Amniotic epithelial cell (primary cell): Measurements from ENCODE around the gene UBASH3A.

Experiments
- DNase-seq: peaks from one replicate; pipeline ENCODE4 v3.0.0-alpha.2; 2010; ENCODE audit warnings: low read depth

UBASH3A gene

DNA sequence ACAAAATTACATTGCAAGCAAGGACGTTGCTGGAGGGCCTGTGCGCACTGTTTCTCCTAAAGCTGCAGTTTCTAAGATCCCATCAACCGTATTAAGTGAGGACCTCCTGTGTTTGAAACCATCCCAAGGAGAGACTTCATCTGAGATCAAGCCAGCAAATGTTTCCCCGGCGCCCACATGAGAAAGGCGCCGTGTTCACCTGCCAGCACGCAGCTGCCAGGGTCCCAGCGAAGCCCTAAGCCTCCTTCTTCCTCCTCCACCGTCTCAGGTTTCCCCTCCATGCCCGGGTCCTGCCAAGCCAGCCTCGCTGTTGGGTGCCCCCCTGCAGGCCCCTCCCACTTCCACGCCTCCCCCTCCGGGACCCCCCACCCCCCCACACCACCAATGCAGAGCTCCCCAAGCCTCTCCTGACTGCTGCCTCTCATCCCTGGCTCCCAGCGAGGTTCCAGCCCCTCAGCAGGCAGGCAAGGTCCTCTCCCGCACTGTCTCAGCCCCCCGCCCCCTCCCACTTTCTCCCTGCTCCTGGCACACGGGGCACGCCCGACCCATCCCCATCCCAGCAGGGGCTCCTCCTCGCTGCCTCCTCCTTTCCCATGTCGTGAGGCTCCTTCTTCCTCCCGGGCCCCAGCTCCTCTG, 28.7 kb upstream of the UBASH3A start:
- no peak for DNase-seq

DNA sequence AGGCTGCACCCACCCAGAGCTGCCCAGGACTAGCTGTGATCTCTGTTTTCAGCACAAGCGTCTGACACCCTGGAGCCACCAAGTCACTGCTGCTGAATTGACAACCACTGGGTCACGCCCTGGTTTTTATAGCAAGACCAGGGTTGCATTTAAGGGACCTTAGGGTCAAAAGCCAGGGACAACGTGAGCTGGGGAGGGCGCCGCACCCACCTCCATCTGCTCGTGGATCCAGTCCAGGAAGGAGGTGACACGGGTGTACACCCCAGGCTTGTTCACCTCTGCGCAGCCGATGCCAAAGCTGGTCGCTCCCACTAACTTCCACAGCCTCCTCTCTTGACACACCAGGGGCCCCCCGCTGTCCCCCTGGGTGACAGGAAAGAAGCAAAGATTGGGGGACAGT, 28.2 kb upstream of the UBASH3A start:
- no peak for DNase-seq

DNA sequence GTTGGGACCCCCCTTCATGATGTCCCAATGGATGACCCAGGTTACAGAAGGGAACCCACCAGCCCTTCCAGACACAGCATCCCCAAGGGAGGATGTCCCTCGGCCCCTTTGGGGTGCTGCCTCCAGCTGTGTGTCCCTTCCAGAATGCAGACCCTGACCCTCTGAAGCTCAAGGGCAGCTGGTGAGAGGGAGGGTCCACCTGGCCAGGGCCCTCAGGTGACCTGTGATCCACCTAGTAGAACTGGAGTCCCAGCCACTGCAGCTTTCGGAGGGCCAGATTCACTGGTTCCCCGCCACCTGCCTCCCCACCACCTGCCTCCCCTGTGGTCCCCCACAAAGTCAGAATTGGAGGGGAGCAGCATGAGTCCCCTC, 27.8 kb upstream of the UBASH3A start:
- no peak for DNase-seq

DNA sequence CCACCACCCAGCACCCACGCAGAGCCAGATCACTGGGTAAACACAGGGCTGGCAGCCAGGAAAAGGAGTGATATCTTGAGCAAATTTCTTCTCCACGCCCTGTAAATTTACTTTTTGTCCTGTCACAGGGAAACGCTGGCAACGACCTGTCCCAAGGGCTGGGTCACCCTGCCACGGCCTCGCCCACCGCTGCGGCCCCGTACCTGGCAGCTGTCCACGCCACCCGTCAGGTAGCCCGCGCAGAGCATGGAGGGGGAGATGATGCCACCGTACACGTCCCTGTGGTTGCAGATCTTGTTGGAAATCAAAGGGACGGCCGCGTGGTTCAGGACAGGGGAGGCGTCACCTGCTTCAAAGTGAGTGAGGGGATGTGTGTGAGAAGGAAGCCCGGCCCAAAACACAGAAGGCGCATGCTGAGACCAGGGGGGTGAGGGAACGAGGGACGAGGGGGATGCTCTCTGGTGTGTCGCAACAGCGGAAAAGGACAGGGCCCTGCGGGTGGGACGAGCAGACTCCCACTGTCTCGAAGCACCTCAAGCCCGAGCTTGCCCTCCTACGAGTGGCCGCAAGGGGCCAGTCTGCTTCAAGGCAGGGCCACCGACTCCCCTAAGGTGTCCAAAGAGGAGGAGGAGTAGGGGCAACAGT, 27.2 kb upstream of the UBASH3A start:
- no peak for DNase-seq

DNA sequence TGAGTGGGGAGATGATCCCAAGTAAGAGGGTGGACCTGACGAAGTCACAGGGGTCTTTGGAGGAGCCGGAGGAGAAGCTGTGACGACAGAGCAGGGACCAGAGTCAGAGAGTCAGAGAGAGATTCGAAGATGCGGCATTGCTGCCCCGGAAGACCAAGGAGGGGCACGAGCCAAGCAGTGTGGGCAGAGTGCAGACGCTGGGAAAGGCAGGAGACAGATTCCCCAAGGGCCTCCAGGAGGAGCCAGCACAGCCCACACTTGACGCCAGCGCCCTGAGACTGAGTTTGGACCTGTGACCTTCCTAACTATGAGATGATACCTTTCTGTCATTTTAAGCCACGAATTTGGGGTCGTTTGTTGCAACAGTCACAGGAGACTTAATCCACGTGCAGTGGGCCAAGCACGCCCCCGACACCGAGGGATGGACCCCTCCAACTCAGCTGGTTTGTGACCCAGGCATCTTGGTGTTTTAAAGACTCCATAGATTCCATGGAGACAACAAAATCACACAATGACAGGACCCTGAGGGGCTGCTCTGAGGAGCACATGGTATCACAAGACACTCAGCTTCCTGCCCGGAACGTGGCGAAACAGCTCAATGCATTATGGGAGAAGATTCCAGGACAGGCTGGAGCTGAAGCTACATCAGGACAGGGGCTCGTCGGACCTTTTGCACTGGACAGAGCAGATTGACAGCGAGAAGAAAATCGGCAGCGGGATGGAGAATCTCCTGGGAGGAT, 26.3 kb upstream of the UBASH3A start:
- no peak for DNase-seq

DNA sequence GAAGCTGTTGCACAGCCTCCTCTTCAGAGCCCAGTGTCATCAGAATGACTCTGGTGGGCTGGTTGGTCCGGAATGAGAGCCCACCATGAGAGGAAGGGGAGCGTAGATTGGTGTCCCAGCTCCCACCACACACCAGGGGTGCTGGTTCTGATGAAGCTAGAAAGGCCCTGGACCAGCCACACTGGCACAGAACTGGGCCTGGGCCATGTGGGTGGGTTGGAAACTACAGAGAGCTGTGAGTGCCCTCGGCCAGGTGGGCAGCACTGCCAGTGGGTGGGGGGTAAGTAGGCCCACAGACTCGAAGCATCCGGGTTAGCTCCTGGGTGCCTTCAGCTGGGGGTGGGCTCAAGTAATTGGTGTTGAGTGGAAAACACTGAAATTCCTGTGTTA, 25.8 kb upstream of the UBASH3A start:
- no peak for DNase-seq

DNA sequence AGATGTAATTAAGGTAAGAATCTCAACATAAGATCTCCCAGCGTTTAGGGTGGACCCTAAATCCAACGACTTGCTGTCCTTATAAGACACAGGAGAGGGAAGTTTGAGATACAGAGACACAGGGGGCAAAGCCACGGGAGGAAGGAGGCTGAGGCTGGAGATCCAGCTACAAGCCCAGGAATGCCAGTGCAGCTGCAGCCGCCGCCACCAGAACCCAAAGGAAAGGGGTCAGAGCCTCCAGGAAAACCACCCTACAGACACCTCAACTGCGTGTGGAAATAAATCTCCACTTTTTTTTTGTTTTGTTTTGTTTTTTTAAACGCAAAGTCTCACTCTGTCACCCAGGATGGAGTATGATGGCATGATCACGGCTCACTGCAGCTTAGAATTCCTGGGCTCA, 25.3 kb upstream of the UBASH3A start:
- DNase-seq = no peak

DNA sequence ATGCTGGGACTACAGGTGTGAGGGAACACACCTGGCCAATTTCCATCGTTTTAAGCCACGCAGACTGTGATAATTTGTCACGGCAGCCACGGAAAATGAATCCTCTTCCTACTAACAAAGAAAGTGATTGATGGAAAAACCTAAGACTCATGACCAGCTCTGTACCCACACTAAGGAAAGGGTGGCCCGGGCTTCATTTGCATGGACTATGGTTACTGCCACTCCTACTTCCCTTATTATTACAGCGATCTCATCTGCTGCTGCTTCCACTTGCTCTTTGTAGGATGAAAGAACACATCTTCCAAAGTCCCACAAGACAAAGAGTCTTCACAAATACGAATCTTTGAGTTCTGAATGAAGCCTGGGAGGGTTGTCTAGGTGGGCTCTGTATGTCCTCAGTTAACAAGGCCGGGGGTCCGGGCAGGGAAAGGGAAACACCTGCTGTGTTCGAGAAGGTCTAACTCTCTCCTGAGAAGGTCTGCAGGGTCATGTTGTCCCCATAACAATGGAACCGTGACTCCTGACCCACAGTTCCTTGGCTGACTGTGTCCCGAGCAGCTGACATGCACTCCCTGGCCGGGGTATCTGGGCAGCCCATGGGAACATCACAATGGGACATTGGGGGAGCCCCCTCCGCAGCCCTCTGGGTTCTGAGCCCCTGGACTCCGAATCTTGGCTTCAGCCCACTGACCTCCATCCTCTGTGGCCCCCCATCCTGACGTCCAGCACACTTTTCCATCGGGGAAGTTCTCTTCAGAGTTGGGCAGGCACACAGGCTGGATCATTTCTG, 24.1 kb upstream of the UBASH3A start:
- DNase-seq = no peak

DNA sequence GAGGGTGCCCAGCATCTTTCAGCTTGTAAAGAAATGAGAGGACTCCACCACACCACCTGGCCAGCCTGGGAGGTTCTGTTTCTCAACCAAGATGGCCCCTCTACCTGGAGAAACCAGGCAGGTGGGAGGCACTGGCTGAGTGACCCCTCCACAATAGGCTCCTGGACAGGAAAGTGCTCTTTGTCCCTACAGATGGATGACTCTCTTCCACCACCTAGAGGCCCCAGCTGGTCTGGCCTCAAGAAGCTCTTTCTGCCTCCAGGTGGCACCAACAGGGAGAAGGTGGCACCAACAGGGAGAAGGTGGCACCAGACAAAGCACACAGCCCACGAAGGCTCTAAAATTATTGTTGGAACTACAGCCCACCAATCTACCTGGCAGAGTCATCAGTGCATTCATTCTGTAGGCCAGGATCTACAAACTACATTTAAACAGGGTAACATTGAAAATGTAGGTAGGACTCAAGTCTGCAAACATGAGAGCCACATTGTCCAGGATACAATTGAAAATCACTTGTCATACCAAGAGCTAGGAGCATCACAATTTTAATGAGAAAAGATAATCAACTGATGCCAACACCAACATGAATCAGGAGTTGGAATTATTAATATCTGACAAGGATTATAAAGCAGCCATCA, 22.2 kb upstream of the UBASH3A start:
- peak; percentile 3 for DNase-seq

DNA sequence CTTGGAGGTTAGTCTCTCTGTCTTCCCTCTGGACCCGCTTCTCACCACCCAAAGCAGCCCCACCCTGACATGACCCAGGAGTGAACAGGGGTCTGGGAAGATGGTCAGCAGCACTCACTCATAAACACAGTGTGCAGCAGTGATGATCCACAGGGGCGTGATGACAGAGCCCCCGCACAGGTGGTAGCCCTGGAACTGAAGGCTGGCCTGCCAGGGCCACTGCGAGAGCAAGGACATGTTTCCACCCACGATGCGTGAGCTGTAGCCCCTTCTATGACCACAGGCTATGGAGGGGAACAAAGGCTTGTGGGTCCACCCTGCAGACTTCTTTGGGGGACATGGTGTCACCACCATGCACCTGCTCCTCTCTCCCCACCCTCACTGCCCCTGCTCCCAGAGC, 20.8 kb upstream of the UBASH3A start:
- DNase-seq = no peak

DNA sequence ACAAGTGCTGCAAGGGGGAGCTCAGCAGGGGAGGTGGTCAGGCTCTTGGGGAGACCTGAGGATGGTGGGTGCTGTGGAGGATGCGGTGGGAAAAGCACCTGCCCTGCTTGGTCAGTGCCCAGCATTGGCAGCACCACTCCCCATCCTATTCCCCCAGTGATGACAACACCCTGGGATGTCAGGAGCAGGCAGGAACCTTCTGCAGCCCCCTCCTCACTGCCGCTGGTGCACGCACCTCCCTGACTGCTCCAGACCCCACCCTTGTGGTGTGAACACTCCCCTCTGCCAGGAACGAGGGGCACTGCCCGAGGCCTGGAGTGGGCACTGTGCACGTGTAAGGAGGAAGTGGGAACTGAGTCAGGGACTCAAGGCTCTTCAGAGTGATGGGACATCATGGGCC, 20.4 kb upstream of the UBASH3A start:
- no peak for DNase-seq

DNA sequence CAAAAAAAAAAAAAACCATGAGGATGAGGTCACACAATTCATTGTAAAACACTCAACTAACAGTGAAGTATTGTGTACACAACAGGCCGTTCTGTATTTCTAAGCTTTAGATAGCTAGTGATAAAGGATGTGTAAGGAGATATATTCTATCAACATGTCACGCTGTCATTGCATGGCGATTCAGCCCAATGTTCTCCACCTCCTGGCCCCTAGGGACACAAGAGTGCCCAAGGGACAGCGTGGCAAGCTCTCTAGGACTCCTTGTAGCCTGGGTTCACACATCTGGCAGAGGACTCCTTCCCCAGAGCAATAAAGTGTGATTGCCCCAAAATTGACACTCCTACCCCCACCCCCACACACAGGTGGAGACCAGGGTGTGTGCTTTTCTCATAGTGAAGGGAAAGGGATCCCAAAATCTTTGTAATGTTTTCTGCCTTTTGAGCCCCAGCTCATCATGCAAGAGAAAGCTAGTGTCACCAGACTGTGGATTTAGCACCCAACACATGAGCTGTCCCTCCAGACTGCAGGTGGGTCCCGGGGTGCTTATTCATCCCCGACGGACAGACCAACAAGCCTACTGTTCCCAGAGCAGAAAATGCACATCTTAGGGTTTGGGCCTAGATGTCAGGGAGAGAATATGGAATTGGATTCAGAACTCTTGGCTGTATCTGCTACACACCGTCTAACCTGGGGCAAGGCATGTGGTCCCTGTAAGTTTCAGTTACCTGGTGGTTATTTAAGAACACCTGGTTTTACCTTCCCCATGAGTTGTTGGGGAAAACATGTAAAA, 19.4 kb upstream of the UBASH3A start:
- no peak for DNase-seq

DNA sequence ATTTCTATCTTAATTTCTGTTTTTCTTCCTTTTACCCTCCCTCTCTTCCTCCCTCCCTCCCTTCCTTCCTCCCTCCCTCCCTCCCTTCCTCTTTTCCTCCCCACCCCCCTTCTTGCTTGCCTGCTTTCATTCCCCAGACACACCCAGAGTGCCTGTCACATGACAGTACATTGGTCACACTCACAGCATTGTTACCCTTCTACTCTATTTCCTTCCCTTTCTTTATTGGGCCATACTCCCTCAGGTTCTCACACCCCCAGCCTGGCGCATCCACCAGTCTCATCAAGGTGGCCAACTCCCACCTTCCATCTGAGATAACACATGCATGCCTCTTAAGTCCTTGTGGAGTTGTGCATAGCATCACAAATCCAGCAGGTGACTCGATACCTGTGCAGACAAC, 18.7 kb upstream of the UBASH3A start:
- no peak for DNase-seq

DNA sequence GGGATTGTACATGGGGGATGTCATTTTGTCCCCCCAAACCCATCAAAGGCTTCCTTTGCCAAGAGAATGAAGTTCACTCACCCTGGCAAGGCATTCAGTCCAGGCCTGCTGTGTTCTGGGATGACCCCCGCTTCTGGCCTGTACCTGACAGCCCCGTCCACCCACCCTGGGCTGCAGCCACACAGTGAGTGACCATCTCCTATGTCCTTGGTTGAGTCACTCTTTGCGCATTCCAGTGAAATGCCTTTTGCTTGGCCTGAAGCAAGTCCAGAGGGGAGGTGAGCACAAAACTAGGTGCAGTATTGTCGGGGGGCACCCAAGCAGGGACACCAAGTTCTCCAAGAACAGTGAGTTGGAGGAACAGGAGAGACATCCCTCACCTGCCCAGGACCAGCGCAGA, 18.1 kb upstream of the UBASH3A start:
- no peak for DNase-seq

DNA sequence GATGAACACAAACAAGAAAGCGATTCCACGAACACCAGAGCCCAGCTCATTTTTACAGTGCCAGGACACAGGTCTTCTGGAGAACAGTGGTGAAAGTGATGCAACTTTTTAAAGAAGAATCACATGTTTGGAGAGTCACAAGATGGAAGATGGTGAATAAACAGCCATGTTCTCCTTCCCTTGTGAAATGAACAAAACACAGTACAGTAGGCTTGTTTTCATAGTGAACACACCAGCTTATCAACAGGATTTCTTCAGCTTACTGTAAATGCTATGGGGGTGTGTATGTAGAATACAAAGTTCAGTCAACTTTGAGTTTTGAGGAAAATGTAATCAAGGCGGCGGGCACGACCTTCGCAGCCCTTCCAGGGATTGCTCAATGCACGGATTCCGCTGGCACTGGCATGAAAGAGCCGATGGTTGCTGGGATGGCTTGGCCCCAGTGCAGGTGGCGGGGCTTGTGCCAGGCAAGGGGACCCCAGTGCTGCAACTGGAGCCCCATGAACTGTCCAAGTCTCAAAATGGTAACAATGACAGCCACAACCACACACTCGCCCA, 17.6 kb upstream of the UBASH3A start:
- no peak for DNase-seq

DNA sequence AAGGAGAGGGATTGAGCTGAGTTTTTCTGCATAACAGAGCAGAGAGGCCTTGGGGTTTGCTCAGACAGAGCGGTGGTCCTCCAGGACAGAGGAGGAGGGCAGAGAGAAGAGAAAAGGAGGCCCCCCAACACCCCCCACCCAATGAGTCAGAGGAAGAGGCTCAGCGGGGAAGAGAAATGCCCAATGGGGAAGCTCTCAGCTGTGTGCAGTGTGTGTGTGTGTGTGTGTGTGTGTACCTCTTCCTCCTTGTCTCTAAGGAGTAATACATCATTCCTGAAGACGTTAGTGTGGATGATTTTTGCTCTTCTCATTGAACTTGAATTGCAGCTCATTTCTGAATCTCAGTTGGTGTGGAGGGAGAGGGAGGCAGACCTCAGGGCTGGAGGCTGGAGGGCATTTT, 16.5 kb upstream of the UBASH3A start:
- DNase-seq = no peak

DNA sequence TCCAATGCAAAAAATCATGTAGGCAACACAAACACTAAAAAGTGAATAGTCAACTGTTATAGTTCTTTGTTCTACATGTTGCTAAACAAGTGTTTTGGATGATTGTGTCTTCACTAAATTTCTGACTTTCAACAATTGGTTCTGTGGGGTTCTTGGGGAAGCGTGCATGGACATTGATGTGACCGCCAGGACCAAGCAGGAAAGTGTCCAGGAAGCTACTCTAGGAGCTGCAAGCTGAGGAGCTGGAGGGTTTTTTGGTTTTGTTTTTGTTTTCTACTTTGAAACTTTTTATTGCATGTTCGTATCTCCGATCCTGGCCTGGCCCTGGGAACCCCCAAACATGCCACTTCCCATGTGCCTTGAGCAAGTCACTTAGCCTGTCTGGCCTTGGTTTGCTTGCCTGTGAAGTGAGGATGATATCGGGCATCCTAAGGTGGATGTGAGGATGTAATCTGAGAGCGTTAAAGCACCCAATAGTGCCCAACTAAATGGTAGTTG, 15.8 kb upstream of the UBASH3A start:
- no peak for DNase-seq

DNA sequence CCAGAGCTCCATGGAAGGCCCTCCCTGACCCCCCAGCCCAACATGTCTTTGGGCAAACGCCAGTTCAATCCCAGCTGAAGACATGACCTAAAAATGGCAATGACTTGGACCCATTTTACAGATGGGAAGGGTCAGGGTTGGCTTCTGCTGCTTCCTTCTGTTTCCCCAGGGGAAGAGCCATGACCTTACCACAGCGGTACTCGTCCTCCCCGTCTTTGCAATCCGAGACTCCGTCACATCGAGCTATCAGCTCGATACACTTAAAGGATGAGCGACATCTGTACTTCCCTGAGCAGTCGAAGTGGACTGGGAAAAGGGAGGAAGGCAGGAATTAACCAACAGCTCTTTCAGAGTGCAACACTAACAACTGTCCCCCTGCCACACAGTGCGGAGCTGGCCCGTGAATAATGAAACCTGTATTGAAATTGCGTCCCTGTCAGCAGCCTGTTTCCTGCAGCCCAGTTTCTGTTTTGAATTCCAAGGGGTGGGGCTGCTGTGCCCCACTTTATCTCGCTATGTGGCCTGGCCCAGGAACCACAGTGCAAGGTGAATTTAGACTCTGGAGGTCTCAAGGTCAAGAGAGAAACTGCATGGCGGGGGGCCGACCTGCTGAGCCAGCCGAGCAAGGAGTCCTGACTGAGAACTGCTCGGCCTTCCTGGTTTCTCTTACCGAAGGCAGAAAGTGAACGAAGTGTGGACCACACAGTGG, 14.8 kb upstream of the UBASH3A start:
- no peak for DNase-seq

DNA sequence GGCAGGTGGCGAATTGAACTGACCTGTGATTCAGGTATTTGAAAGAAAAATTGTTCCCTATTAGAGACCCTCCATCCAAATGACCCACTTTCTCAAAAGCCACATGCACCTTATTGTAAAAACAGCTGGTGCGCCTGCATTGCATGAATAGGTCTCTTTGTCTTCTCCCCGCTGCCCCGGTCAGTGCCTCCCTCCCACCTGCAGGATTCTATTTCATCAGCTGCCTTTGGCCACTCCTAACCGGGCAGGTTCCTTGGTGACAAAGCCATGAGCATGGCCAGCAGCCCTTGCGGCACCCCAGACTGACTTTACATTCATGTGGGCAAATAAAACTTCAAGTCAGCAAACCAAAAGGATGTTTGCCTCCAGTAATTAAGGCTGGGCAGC, 14.3 kb upstream of the UBASH3A start:
- DNase-seq = no peak

DNA sequence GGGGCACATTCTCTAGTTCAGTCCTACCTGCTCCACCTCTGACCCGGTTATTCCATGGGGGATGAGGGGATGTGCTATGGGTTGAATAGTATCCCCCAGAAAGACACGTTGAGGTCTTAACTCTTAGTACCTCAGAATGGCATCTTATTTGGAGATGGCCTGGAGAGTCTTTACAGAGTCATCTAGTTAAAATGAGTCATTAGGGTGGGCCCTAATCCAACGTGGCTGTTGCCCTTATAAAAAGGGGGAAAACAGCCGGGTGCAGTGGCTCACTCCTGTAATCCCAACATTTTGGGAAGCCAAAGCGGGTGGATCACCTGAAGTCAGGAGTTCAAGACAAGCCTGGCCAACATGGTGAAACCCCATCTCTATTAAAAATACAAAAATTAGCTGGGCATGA, 13.5 kb upstream of the UBASH3A start:
- DNase-seq = no peak
